HG02798 (cell line): ENCODE data around the gene PRPH2.
"Not testable (repeated sequence)": the region's sequence is repeated elsewhere in the genome, so short reads cannot be mapped to it uniquely, and the experiment has no call there.

Experiments
- ATAC-seq: cut with Tn5 transposase; IDR thresholded peaks from one replicate; pipeline ENCODE4 v1.9.1; 2021; ENCODE audit warnings: mild to moderate bottlenecking; ENCODE audit not compliant: unreplicated experiment, poor library complexity

The PRPH2 gene

GRCh38 chr6:42704251-42704936, 18.0 kb downstream of the PRPH2 start:
- no peak for ATAC-seq

- ATAC-seq, result not testable (repeated sequence)
Observed at GRCh38 chr6:42702786-42703185, 19.6 kb downstream of the PRPH2 start.

- ATAC-seq, result no peak
Observed at GRCh38 chr6:42702200-42702599, 20.2 kb downstream of the PRPH2 start.

GRCh38 chr6:42698217-42698616, 24.2 kb downstream of the PRPH2 start:
- ATAC-seq, result no peak

GRCh38 chr6:42697268-42697655, 25.1 kb downstream of the PRPH2 start:
- ATAC-seq, result no peak

- ATAC-seq, result no peak
Observed at GRCh38 chr6:42696526-42697267, 25.7 kb downstream of the PRPH2 start.

- no peak for ATAC-seq
Observed at GRCh38 chr6:42694586-42694985, 27.8 kb downstream of the PRPH2 start.

GRCh38 chr6:42693725-42694323, 28.6 kb downstream of the PRPH2 start:
- no peak for ATAC-seq

GRCh38 chr6:42692137-42692911, 30.1 kb downstream of the PRPH2 start:
- no peak for ATAC-seq

- no peak for ATAC-seq
Observed at GRCh38 chr6:42690872-42691271, 31.5 kb downstream of the PRPH2 start.

- no peak for ATAC-seq
Observed at GRCh38 chr6:42690151-42690702, 32.2 kb downstream of the PRPH2 start.

- no peak for ATAC-seq
Observed at GRCh38 chr6:42689371-42689770, 33.0 kb downstream of the PRPH2 start.

GRCh38 chr6:42688281-42688680, 34.1 kb downstream of the PRPH2 start:
- no peak for ATAC-seq

- ATAC-seq, result no peak
Observed at GRCh38 chr6:42679358-42679757, 43.0 kb downstream of the PRPH2 start.

GRCh38 chr6:42674780-42675179, 47.6 kb downstream of the PRPH2 start:
- ATAC-seq, result no peak

GRCh38 chr6:42674368-42674767, 48.0 kb downstream of the PRPH2 start:
- not testable (repeated sequence) for ATAC-seq

GRCh38 chr6:42664718-42665117, 57.7 kb downstream of the PRPH2 start:
- no peak for ATAC-seq

GRCh38 chr6:42661540-42662153, 60.8 kb downstream of the PRPH2 start:
- no peak for ATAC-seq

GRCh38 chr6:42659806-42660205, 62.6 kb downstream of the PRPH2 start:
- ATAC-seq, result no peak

GRCh38 chr6:42653851-42654250, 68.5 kb downstream of the PRPH2 start:
- ATAC-seq, result no peak
